CD4-positive, alpha-beta T cell (primary cell): Measurements from ENCODE around the gene VPS52. TPM values are rescaled to one million over a fixed set of nuclear protein-coding genes. Genes with fewer than 3 reads are reported as not detected.

Experiments
- ATAC-seq: fragments of 200-7000 bp; cut with Tn5 transposase; one replicate; pipeline ENCODE4 v1.10.0; 2022; ENCODE audit warnings: mild to moderate bottlenecking; ENCODE audit not compliant: poor library complexity
- CTCF ChIA-PET: fragments of 350-600 bp; sonication (Branson Sonifier 250); formaldehyde crosslinking; loops from one replicate; lab custom pipeline; 2021; ENCODE audit warnings: antibody characterized with exemption, inconsistent platforms; lab: Charles Lee
- POLR2A ChIA-PET: fragments of 350-600 bp; sonication (Branson Sonifier 250); formaldehyde crosslinking; loops from one replicate; lab custom pipeline; 2021; ENCODE audit warnings: antibody characterized with exemption, inconsistent platforms; lab: Charles Lee
- DNase-seq, 14 experiments: peaks; one replicate each; pipeline ENCODE4 v3.0.0-alpha.2; 2013 to 2020; ENCODE audit warnings: mixed read lengths in 2 of 14
- H3K27ac ChIP-seq, 2 donors: one replicate each; pipeline versions ENCODE4 v1.5.1 to v1.7.0; 2013; ENCODE audit warnings: low read length in 2 of 2, low read depth in 1 of 2, mild to moderate bottlenecking in 1 of 2
- H3K27me3 ChIP-seq, 2 experiments: 1 replicate in 1 of 2; 2 replicates in 1 of 2; pipeline versions ENCODE4 v1.6.1 to v1.7.0; 2013; ENCODE audit warnings: low read length in 2 of 2, control low read depth in 1 of 2, mild to moderate bottlenecking in 1 of 2, moderate library complexity in 1 of 2; ENCODE audit not compliant: insufficient read depth in 2 of 2, control insufficient read depth in 1 of 2
- H3K36me3 ChIP-seq: one replicate; pipeline ENCODE4 v1.6.1; 2013; ENCODE audit warnings: low read length, control low read depth; ENCODE audit not compliant: insufficient read depth
- H3K4me1 ChIP-seq: one replicate; pipeline ENCODE4 v1.6.1; 2013; ENCODE audit warnings: low read length, control low read depth; ENCODE audit not compliant: insufficient read depth
- H3K4me3 ChIP-seq: one replicate; pipeline ENCODE4 v1.5.1; 2013; ENCODE audit warnings: mild to moderate bottlenecking, low read length, moderate library complexity
- H3K9me3 ChIP-seq, 2 experiments: 1 replicate in 1 of 2; 2 replicates in 1 of 2; pipeline versions ENCODE4 v1.6.1 to v1.7.0; 2013; ENCODE audit warnings: low read length in 2 of 2, mild to moderate bottlenecking in 2 of 2, control low read depth in 1 of 2, moderate library complexity in 1 of 2; ENCODE audit not compliant: control insufficient read depth in 1 of 2, insufficient read depth in 1 of 2
- H3K27ac Mint-ChIP-seq: one replicate; pipeline ENCODE4 v1.8.0; 2020; ENCODE audit warnings: mixed read lengths
- H3K27me3 Mint-ChIP-seq: one replicate; pipeline ENCODE4 v1.8.0; 2021; ENCODE audit warnings: mixed read lengths
- H3K36me3 Mint-ChIP-seq: one replicate; pipeline ENCODE4 v1.8.0; 2021; ENCODE audit warnings: low read depth, mixed read lengths
- H3K4me1 Mint-ChIP-seq: one replicate; pipeline ENCODE4 v1.8.0; 2021; ENCODE audit warnings: low read depth, mixed read lengths
- H3K4me3 Mint-ChIP-seq: one replicate; pipeline ENCODE4 v1.8.0; 2020; ENCODE audit warnings: mild to moderate bottlenecking, mixed read lengths
- H3K9me3 Mint-ChIP-seq: one replicate; pipeline ENCODE4 v1.8.0; 2020; ENCODE audit warnings: mixed read lengths
- intact Hi-C, 2 experiments: fragments of 100-400 bp; cut with DNase I in 1 of 2; cut with micrococcal nuclease in 1 of 2; formaldehyde crosslinking; loops; one replicate each; pipeline versions ENCODE4 v1.15.1 to v1.9.0; 2023 to 2025; cut with DNase I, micrococcal nuclease
- total RNA-seq, 174 experiments: library from RNA in 2 of 174; stranded (reverse) in 2 of 174; gene quantifications; one replicate each; pipeline ENCODE4 v1.2.3 and lab custom pipeline; 2021 to 2026
- TF ChIP-seq, protein P1 (sequence below): fragments of 200-600 bp; IDR thresholded peaks from one replicate; pipeline ENCODE4 v1.8.0; 2022; ENCODE audit warnings: antibody characterized with exemption, mild to moderate bottlenecking

The VPS52 gene
- total RNA-seq, 2 experiments from 2014 or later: 67.9 TPM

DNA sequence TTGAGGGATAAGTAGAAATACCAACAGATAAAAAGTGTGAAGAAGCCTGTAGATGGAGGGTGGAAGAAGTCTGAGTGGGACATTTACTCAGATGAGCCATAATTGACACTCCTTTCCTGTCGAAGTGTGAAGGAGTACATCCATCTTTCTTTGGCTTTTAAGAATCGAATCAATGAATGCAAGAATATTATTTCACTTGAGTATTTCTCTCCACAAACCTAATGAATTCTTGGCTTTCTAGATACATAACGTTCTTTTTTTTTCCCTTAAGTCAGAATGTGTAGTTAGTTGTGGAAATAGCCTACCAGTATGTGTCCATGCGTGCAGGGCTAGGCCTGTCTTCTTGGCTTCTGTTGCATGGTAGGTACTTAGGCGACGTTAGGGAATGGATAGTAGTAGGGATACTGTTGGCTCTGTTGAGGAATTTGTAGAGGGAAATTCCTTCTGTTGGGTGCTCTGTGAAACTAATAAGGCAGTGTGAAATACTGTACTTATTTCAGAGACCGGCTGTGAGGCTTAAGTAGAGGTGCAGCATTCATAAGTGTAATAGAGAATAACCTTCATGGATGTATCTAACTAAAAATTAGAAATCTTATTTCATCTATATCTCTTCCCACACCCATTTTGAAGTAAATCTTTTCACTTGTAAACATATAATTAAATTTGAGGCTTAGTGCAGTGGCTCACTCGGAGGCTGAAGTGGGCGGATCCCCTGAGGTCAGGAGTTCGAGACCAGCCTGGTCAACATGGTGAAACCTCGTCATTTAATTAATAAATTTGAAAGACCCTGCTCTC lies 1.6 kb upstream of the VPS52 start:
- H3K9me3 ChIP-seq: no peaks in the 10 kb centered on the region
- Mint-ChIP-seq H3K27me3 (no peaks in the 10 kb centered on the region), H3K36me3 (peaks cover 90% of the 10 kb centered on the region), H3K27ac (peak overlapping the region; percentile 97), H3K9me3 (no peaks in the 10 kb centered on the region), H3K4me3 (peak overlapping the region; percentile 96), H3K4me1 (peaks cover 82% of the 10 kb centered on the region)
- no peaks in the 10 kb centered on the region for H3K27me3 ChIP-seq
- H3K36me3 ChIP-seq: peaks cover 58% of the 10 kb centered on the region
- peaks cover 75% of the 10 kb centered on the region for H3K4me1 ChIP-seq
- POLR2A ChIA-PET: interaction anchor here (3.0 to 4.2 kb wide), 4 partner anchors 16 to 71 kb away, joined by 57 to 105 read pairs (median 88); partner anchors contain the start of genes PFDN6, RGL2 and WDR46
- intact Hi-C loops: loop anchor here (2.0 to 10.0 kb wide), 6 partner anchors 39 to 1371 kb away; partner anchors contain the start of genes LEMD2 (in 1 of the 2), RXRB (in 1 of the 2), SLC39A7 (in 1 of the 2) and TAPBP (in 1 of the 2)
- no peak for ATAC-seq
- peak in 1 of 14 experiments; percentile 17 for DNase-seq
- peak overlapping the region in 1 of 2 donors; percentile 92 for H3K27ac ChIP-seq
- TF ChIP-seq, protein P1, sequence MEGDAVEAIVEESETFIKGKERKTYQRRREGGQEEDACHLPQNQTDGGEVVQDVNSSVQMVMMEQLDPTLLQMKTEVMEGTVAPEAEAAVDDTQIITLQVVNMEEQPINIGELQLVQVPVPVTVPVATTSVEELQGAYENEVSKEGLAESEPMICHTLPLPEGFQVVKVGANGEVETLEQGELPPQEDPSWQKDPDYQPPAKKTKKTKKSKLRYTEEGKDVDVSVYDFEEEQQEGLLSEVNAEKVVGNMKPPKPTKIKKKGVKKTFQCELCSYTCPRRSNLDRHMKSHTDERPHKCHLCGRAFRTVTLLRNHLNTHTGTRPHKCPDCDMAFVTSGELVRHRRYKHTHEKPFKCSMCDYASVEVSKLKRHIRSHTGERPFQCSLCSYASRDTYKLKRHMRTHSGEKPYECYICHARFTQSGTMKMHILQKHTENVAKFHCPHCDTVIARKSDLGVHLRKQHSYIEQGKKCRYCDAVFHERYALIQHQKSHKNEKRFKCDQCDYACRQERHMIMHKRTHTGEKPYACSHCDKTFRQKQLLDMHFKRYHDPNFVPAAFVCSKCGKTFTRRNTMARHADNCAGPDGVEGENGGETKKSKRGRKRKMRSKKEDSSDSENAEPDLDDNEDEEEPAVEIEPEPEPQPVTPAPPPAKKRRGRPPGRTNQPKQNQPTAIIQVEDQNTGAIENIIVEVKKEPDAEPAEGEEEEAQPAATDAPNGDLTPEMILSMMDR: no peak
- peak overlapping the region; percentile 93 for H3K4me3 ChIP-seq
- CTCF ChIA-PET: interaction anchor here (0.9 to 1.3 kb wide), 2 partner anchors 26 to 438 kb away, joined by 3 read pairs; partner anchors contain the start of gene UQCC2

DNA sequence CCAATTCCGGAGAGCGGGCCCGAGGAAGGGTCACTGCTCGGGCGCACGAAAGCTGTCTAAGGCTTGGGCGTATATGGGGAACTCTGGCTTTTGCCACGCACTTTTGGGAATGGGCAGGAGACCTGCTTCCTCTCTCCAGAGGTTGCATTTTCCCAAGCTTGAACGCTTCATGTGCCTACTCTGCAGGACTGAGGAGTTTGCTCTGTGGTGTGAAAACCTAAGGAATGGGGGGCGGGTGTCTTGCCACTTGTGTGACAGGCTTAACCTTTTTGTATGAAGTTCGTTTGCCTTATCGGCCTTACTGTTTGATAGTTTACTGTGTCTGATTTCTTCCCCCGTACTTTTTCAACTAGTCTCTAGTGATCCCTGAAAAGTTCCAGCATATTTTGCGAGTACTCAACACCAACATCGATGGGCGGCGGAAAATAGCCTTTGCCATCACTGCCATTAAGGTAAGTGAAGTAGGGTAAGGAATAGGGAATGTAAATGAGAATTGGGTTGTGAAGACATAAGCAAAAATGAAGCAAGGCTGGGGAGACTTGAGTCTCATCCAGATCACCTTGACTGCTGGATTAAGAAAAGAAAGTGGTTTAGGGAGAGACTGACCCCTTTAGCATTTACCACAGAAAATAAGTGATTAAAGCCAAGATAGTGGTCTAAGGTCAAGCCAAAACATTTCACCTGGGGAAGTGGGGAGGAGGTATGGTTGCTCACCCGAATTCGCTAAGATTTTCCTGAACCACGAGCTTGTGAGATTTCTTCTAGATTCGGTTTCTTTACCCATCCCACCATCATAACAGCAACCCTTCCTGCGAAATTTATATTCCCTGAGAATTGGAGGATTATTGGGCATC lies 826 bp upstream of the VPS52 start:
- Histone ChIP-seq H3K4me1 (peaks cover 67% of the 10 kb centered on the region), H3K9me3 (no peaks in the 10 kb centered on the region), H3K36me3 (peaks cover 66% of the 10 kb centered on the region), H3K27me3 (no peaks in the 10 kb centered on the region), H3K27ac (peak overlapping the region; percentile 92), H3K4me3 (peak overlapping the region; percentile 93)
- DNase-seq (peak in 2 of 14 experiments; percentile 17 to 30), ATAC-seq (peak; percentile 3)
- Mint-ChIP-seq H3K27me3 (no peaks in the 10 kb centered on the region), H3K4me3 (peak overlapping the region; percentile 96), H3K9me3 (no peaks in the 10 kb centered on the region), H3K4me1 (peaks cover 75% of the 10 kb centered on the region), H3K36me3 (peaks cover 90% of the 10 kb centered on the region), H3K27ac (peak overlapping the region; percentile 97)
- CTCF ChIA-PET: interaction anchor here (0.6 to 2.0 kb wide), 6 partner anchors 17 to 439 kb away, joined by 3 to 16 read pairs (median 4); partner anchors contain the start of genes PFDN6, UQCC2 and WDR46
- TF ChIP-seq, protein P1: no peak
- intact Hi-C loops: loop anchor here (2.0 to 10.0 kb wide), 6 partner anchors 40 to 1370 kb away; partner anchors contain the start of genes LEMD2 (in 1 of the 2), RXRB (in 1 of the 2), SLC39A7 (in 1 of the 2) and TAPBP (in 1 of the 2)
- POLR2A ChIA-PET: interaction anchor here (0.6 to 4.2 kb wide), 36 partner anchors 8 to 1314 kb away, joined by 3 to 105 read pairs (median 5); partner anchors contain the start of genes BAK1, BRD2, CUTA and HLA-DPB1
